Cardiac fibroblast (primary cell): ENCODE results near the gene SKI.
A peak's percentile ranks its signal among the peaks of the same experiment; 100 is the strongest.

Experiments used
- DNase-seq, 2 donors: peaks; one replicate each; pipeline versions ENCODE4 v3.0.0 to v3.0.0-alpha.2; 2010; ENCODE audit warnings: low read depth in 2 of 2
- H3K4me3 ChIP-seq, 2 donors: replicated peaks in 1 of 2; 1 replicate in 1 of 2; 2 replicates in 1 of 2; pipeline ENCODE4 v1.5.1; 2011; ENCODE audit warnings: low read depth in 2 of 2, low read length in 2 of 2, mild to moderate bottlenecking in 2 of 2, moderate library complexity in 1 of 2
- TF ChIP-seq, protein P1 (sequence below): IDR thresholded peaks from one replicate; pipeline ENCODE4 v1.5.1; 2011; ENCODE audit warnings: low read depth, mild to moderate bottlenecking, low read length, inconsistent platforms

SKI gene

DNA sequence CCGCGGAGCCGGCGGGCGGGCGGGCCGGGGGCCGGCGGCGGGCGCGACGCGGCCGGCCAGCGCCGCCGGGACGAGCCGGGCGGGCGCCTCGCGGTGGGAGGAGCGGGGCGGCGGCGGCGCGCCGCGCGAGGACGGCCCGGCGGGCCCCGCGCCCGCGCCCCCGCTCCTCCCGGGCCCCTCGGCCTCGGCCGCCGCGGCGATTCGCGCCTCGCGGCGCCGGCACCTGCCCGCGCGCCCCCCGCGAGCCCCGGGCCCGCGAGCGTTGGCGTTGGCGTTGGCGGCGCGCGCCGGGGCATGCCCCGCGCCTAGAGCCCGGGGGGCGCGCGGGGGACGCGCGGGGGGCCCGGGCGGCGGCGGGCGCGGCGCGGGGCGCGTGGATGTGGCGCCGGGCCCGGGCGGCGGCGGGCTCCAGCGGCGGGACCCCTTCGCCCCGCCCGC is at the start of gene SKI:
SKI (plus strand) TSS at position 163 of the 438 bp plus-strand sequence. CDS start 448 bp downstream, outside the sequence.
- TF ChIP-seq, protein P1, sequence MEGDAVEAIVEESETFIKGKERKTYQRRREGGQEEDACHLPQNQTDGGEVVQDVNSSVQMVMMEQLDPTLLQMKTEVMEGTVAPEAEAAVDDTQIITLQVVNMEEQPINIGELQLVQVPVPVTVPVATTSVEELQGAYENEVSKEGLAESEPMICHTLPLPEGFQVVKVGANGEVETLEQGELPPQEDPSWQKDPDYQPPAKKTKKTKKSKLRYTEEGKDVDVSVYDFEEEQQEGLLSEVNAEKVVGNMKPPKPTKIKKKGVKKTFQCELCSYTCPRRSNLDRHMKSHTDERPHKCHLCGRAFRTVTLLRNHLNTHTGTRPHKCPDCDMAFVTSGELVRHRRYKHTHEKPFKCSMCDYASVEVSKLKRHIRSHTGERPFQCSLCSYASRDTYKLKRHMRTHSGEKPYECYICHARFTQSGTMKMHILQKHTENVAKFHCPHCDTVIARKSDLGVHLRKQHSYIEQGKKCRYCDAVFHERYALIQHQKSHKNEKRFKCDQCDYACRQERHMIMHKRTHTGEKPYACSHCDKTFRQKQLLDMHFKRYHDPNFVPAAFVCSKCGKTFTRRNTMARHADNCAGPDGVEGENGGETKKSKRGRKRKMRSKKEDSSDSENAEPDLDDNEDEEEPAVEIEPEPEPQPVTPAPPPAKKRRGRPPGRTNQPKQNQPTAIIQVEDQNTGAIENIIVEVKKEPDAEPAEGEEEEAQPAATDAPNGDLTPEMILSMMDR: no peak
- peak within 1 kb of the TSS; percentile 75 to 89 for H3K4me3 ChIP-seq
- DNase-seq: no peak

DNA sequence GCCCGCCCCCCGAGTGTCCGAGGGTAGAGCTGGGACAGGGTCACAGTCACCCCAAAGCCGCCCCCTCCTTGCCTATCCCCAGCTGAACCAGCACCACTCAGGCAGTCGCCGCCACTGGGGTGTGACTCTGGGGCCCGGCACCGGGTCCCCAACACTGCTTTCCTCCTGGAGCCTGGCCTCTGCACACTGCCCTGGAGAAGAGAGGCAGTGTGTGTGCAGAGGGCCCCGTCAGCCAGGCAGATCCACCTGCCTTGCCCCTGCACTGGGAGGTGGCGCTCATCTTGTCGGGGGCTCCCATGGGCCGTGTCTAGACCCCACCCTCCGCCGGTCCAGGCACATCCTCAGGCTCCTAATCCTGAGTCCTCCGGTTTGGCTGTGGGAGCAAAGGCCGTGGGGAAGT is 49.2 kb upstream of the SKI start:
- DNase-seq: no peak
- no peak overlapping the region for H3K4me3 ChIP-seq
- TF ChIP-seq, protein P1: no peak

DNA sequence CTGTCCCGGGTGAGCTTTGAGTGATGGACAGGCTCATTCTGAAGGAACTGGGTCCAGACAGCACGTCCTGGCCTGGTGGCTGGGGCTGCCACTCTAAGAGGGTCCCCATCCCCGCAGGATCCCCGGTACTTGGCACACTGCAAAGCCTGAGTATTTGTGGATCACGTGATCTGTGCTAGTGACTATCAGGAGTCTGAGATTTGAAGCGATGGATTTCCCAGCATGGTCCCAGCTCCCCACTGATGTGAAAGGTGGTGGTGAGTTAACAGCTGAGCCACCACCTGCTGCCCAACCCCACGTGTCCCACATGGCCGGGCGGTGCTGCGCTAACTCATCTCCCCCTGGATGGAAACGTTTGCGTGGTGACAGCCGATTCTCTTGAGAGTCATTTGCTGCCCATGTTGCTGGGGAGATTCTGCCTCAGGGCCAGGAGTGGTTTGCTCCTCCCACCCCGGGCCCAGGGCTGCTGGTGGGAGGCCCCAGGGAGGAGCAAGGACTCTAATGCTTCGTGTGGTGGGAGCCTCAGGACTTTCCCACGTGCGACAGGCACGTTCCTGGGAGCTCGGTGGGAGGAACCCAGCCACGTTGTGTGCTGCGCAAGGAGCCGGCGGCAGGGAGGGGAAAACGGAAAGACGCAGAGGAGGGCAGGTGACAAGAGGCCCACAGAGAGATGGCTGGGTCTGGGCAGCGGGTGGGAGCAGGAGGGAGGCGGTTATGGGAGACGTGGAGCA is 48.7 kb upstream of the SKI start:
- no peak overlapping the region for H3K4me3 ChIP-seq
- TF ChIP-seq, protein P1: no peak
- DNase-seq: no peak

DNA sequence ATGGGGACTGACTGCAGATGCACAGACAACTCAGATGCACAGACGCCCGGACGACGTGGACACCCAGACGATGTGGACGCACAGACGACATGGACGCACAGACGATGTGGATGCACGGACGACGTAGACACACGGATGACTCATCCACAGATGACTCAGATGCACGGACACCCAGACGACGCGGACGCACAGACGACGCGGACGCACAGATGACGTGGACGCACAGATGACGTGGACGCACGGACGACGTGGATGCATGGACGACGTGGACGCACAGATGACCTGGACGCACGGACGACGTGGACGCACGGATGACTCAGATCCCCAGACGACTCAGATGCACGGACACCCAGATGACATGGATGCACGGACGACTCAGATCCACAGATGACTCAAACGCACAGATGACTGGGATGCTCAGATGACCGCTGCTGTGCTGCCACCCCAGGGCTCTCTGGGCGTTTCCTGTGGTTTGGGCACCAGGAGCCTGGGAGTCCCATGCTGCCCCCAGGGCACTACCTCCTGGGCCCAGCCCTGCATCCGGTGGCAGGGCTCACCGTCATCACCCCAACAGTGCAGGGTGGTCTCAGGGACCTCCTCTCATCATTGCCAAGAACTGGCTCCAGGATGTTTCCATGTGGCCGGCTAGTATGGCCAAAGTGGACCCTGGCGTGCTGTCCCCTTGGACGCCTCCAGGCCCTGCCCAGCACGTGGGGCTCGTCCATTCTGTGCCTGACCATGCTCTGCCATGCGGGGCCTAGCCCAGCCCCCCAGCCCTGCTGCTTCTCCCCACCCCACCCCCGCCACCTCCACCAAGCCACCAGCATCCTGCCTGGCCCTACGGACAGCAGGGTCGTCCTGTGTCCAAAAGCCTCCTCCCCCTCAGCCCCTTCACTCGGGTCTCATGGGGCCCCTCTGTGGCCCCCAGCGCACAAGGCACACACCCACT is 47.5 kb upstream of the SKI start:
- DNase-seq: peak in 1 of 2 donors; percentile 21
- TF ChIP-seq, protein P1: no peak

DNA sequence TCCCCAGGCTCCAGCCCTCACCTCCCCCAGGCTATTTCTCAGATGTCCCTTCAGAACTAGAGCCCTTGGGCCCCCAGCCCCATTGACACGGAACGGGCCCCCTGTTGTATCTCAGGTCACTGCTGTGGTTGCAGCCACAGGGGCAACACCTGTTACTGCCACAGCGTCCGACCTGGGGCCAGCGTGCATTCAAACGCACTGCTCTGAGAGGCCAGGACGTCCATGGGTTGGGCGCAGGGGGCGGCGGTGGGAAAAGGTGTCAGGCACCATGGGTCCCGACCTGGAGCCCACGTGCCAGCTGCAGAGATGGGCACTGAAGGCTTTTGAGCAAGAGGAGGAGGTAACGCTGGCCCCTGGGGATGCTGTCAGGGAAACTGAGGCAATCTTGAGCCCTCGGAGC is 46.8 kb upstream of the SKI start:
- no peak overlapping the region for H3K4me3 ChIP-seq
- TF ChIP-seq, protein P1: no peak

More for the DNA sequence above, 47.5 kb upstream of the SKI start:
- no peak overlapping the region for H3K4me3 ChIP-seq

DNA sequence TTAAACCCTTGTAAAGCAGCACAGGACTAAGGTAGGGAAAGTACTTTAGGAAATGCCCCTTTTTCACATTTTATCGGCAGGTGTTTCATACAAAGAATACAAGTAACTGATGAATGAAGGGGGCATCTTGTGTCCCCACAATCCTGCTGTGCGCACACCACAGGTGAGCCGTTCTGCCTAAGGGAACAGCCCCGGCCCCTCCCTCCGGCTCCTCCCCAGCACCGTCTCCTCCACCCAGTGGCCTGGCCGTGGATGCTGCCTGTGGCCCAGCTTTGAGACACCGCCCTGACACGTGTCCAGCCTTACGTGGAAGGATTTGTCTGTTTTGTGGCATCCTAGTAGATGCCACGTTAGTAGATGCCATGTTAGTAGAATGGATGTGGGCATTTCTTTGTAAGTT is 46.4 kb upstream of the SKI start:
- TF ChIP-seq, protein P1: no peak

More for the DNA sequence above, 46.8 kb upstream of the SKI start:
- no peak for DNase-seq

More for the DNA sequence above, 46.4 kb upstream of the SKI start:
- no peak overlapping the region for H3K4me3 ChIP-seq
- DNase-seq: no peak
